Neural cell (in vitro differentiated cells): ENCODE results near the gene ANGPTL8.

Source experiments
- CTCF ChIP-seq: fragments of 450-650 bp; IDR thresholded peaks from 2 replicates; pipeline ENCODE4 v1.5.1; 2014; ENCODE audit warnings: antibody characterized with exemption, mild to moderate bottlenecking, moderate library complexity; ENCODE audit not compliant: poor library complexity, severe bottlenecking
- MXI1 ChIP-seq: fragments of 450-650 bp; conservative IDR thresholded peaks from 2 replicates; pipeline ENCODE4 v1.6.1; 2014; ENCODE audit warnings: antibody characterized with exemption, mild to moderate bottlenecking; ENCODE audit not compliant: poor library complexity, severe bottlenecking

- TF ChIP-seq CTCF: no peak
- no peak for TF ChIP-seq MXI1
Measured at GRCh38 chr19:11191273-11191755, 48.1 kb upstream of the ANGPTL8 start.
